VCaP (cell line): ENCODE data around the gene PHLDA2.

Experiments used
- H3K27ac ChIP-seq: fragments of 450-650 bp; 2 replicates; pipeline ENCODE4 v1.5.1; 2017
- CTCF ChIP-seq: fragments of 450-650 bp; conservative IDR thresholded peaks from 2 replicates; pipeline ENCODE4 v1.5.1; 2017; ENCODE audit warnings: mild to moderate bottlenecking, moderate library complexity

PHLDA2 gene

GRCh38 chr11:2901196-2901796 lies 27.9 kb downstream of the PHLDA2 start:
- TF ChIP-seq CTCF: no peak
- H3K27ac ChIP-seq: peak overlapping the region; percentile 54

DNA sequence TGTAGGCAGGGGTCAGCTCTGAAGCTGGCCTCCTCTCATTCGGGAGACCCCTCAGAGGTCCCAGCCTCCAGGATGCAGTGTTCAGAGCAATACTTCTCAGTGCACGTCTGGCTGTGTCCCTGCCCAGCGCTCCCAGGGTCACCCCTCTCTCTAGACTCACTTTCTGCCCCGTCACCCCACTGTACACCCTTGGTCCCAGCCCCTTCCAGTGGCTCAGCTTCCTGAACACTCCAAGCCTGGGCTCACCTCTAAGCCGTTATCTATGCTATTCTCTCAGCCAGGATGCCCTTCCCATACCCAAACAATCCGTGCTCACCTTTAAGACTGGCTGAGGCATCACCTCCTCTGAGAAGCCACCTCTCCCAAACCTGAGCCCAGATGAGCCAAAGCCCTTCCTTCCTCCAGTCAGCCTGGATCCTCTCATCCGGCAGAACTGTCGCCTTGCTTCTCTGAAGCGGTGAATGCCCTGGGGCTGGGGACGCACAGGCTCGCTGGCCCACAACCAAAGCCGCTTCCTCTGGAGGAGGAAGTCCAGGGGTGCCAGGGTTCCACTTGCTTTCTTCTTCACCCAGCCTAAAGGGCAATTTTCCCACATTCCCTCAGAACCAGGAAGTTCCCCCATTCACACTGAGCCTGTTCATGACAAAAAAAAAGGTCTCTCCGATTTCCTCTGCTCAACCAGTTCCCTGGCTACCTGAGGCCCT lies 30.0 kb downstream of the PHLDA2 start:
- H3K27ac ChIP-seq: no peak overlapping the region
- no peak for TF ChIP-seq CTCF

GRCh38 chr11:2898366-2899079 lies 30.7 kb downstream of the PHLDA2 start:
- no peak overlapping the region for H3K27ac ChIP-seq
- TF ChIP-seq CTCF: no peak

DNA sequence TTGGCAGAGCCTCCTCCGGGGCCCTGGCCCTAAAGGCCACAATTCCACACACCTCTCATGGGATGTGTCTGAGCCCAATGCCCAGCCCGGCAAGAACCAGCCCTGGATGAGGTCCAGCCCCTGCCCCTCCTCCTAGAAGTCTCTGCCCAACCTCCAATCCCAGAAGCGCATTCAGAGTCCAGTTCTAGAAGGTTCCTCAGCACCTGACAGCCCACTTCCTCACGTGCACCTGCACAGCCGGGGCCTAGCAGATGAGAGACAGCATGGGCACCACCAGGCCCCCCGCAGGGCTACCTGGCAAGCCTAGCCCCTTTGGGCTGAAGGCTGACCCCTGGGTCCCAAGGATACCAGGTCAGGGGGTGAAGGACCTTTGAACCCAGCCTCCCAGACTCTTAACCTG lies 32.2 kb downstream of the PHLDA2 start:
- no peak overlapping the region for H3K27ac ChIP-seq
- TF ChIP-seq CTCF: no peak

DNA sequence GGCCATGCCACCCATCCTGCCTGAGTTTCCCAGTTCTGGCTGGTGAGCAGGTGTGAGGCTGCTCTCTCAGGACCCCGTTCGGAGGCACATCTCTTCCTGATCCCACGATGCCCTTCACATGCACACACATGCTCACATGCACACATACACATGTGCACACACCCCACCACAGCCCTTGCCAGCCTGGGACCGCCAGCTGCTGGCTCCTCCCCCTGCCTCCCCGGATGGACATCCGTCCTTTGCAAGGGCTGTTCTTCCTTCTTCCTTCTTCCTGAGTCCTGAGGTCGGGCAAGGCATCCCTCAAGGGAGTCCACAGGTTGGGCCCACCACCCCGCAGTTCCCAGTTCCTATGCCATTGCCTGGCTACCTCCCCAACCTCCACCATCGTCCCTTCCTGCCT lies 33.2 kb downstream of the PHLDA2 start:
- H3K27ac ChIP-seq: no peak overlapping the region
- no peak for TF ChIP-seq CTCF

- TF ChIP-seq CTCF: no peak
- no peak overlapping the region for H3K27ac ChIP-seq
These were observed 35.3 kb downstream of the PHLDA2 start for GRCh38 chr11:2893935-2894334.

DNA sequence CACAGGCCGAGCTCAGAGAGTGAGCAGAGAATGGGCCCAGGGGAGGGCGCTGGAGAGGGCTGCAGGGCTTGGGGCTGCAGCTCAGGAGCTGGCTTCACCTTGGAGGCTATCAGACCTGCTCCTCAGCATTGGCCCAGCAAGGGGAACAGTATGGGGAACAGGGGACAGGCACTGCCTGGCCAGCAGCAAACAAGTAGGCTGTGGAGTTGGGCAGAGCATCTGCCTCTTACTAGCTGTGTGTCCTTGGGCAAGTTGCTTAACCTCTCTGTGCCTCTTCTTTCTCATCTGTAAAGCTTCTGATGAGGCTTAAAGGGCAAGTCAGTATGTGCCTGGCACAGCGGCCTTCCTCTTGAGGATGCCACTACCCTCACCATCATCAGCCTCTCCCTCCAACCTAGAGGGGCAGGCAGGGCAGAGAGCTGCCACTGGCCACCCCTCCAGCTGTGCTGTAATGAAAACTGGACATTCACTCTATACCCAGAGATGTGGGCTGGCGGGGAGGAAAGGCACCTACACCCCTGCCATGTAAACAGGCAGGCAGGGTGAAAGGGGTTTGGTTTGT lies 36.2 kb downstream of the PHLDA2 start:
- TF ChIP-seq CTCF: no peak
- H3K27ac ChIP-seq: peak overlapping the region; percentile 82
